GM19193 (cell line): Measurements from ENCODE around the gene ALAS1.

Experiments
- POLR2A ChIP-seq: IDR thresholded peaks from 4 replicates; pipeline ENCODE4 v1.6.1; 2011; ENCODE audit not compliant: insufficient read depth, insufficient read length; ENCODE audit errors: extremely low read depth

Gene ALAS1

GRCh38 chr3:52232279-52233107 is 34.5 kb downstream of the ALAS1 start:
- TF ChIP-seq POLR2A: no peak

- no peak for TF ChIP-seq POLR2A
Measured at GRCh38 chr3:52233108-52233591, 35.2 kb downstream of the ALAS1 start.

GRCh38 chr3:52233968-52234367 is 36.0 kb downstream of the ALAS1 start:
- TF ChIP-seq POLR2A: no peak

GRCh38 chr3:52234516-52235447 is 36.8 kb downstream of the ALAS1 start:
- TF ChIP-seq POLR2A: no peak

GRCh38 chr3:52236424-52236886 is 38.5 kb downstream of the ALAS1 start:
- TF ChIP-seq POLR2A: no peak

- no peak for TF ChIP-seq POLR2A
Measured at GRCh38 chr3:52237006-52237656, 39.2 kb downstream of the ALAS1 start.

- no peak for TF ChIP-seq POLR2A
Measured at GRCh38 chr3:52237657-52238172, 39.8 kb downstream of the ALAS1 start.

GRCh38 chr3:52238193-52238760 is 40.3 kb downstream of the ALAS1 start:
- TF ChIP-seq POLR2A: no peak

- TF ChIP-seq POLR2A: peak; percentile 89
Measured at GRCh38 chr3:52238761-52239701, 41.1 kb downstream of the ALAS1 start, which contains the start of gene TWF2. Gene TWF2, minus strand, starts transcription at chr3:52239158. Its CDS starts 142 bp downstream, at chr3:52239016.

GRCh38 chr3:52240059-52240885 is 42.3 kb downstream of the ALAS1 start:
- no peak for TF ChIP-seq POLR2A

GRCh38 chr3:52240886-52241370 is 43.0 kb downstream of the ALAS1 start:
- TF ChIP-seq POLR2A: no peak

GRCh38 chr3:52242039-52242438 is 44.1 kb downstream of the ALAS1 start:
- no peak for TF ChIP-seq POLR2A

- TF ChIP-seq POLR2A: peak; percentile 45
Measured at GRCh38 chr3:52243791-52244628, 46.0 kb downstream of the ALAS1 start.
